Fibroblast of lung (primary cell): ENCODE measurements around the gene MAL.

Experiments used
- EZH2 ChIP-seq: IDR thresholded peaks from 2 replicates; pipeline ENCODE4 v1.5.1; 2012; ENCODE audit warnings: low read length, control low read depth, mild to moderate bottlenecking; ENCODE audit errors: missing control alignments
- TF ChIP-seq, protein P1 (sequence below), 2 donors: IDR thresholded peaks in 1 of 2; conservative IDR thresholded peaks in 1 of 2; 1 replicate in 1 of 2; 2 replicates in 1 of 2; pipeline ENCODE4 v1.5.1; 2011 to 2012; ENCODE audit warnings: low read length in 2 of 2, control low read depth in 1 of 2, inconsistent platforms in 1 of 2, low read depth in 1 of 2, mild to moderate bottlenecking in 1 of 2

DNA sequence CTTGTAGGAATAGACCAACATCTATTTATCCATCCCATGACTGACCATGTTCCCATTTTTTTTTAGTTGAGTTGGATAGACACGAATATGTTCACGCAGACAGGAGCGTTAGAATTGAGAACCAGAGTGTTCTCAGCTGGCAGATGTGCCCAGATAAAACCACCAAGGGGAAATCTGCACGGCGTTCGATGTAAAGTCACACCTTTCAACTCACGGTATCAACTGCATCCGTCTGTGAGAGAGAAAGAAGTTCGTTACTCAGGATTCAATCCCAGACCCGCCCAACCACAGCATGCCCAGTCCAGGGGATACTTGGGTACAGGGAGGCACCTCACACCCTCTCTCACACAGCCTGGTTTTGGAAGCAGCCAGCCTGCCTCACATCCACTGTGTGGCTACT, 26.1 kb downstream of the MAL start:
- TF ChIP-seq, protein P1, sequence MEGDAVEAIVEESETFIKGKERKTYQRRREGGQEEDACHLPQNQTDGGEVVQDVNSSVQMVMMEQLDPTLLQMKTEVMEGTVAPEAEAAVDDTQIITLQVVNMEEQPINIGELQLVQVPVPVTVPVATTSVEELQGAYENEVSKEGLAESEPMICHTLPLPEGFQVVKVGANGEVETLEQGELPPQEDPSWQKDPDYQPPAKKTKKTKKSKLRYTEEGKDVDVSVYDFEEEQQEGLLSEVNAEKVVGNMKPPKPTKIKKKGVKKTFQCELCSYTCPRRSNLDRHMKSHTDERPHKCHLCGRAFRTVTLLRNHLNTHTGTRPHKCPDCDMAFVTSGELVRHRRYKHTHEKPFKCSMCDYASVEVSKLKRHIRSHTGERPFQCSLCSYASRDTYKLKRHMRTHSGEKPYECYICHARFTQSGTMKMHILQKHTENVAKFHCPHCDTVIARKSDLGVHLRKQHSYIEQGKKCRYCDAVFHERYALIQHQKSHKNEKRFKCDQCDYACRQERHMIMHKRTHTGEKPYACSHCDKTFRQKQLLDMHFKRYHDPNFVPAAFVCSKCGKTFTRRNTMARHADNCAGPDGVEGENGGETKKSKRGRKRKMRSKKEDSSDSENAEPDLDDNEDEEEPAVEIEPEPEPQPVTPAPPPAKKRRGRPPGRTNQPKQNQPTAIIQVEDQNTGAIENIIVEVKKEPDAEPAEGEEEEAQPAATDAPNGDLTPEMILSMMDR (conservative IDR thresholded peaks at IDR 0.05 in 1 of 2, IDR thresholded peaks at IDR 0.05 in 1 of 2; ENCODE audit: low read depth in 1 of 2, low read length in 2 of 2): no peak
- no peak for TF ChIP-seq EZH2
